ENCODE measurements around the gene CEP44.
"Not testable (repeated sequence)": the region's sequence is repeated elsewhere in the genome, so short reads cannot be mapped to it uniquely, and the experiment has no call there.

Gene CEP44

DNA sequence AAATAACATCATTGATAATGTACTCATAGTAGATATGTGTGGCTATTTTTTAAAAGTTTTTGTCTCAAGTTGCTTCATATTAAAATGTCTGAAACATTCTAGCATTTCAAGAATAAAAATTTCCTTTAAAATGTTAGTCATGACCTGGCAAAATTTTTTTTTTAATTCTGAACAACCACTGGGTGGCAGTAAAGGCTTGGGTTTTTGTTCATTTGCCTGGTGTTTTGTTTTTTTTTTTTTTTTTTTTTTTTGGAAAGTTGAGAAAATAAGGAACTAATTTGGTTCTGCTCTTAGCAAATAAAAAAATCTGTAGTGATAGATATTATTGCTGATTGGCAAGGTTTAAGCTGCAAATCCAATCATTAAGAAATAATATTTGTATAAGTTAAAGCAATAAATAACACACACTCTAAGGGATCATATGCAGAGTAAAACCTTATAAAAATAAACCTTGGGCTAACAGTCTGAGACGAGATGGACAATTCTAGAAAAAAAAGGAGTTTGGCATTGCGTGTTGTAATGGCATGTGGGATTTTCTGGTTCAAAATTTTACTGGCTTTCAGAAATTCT, 81.4 kb downstream of the CEP44 start:
- no peak for TF ChIP-seq CTCF (IDR thresholded peaks at IDR 0.05)
- Histone ChIP-seq H3K4me3 (no peak overlapping the region), H3K27ac (no peak overlapping the region)
- no peak for DNase-seq (ENCODE audit: low spot score)

GRCh38 chr4:174369985-174370384, 86.3 kb downstream of the CEP44 start:
- Histone ChIP-seq H3K4me3 (no peak overlapping the region), H3K27ac (no peak overlapping the region)
- TF ChIP-seq CTCF (IDR thresholded peaks at IDR 0.05), result no peak
- DNase-seq (ENCODE audit: low spot score), result no peak

GRCh38 chr4:174373821-174374220, 90.1 kb downstream of the CEP44 start:
- TF ChIP-seq CTCF (IDR thresholded peaks at IDR 0.05), result no peak
- Histone ChIP-seq H3K4me3 (no peak overlapping the region), H3K27ac (no peak overlapping the region)
- DNase-seq (ENCODE audit: low spot score), result no peak

GRCh38 chr4:174375422-174375821, 91.7 kb downstream of the CEP44 start:
- H3K4me3 ChIP-seq, result no peak overlapping the region
- no peak for DNase-seq (ENCODE audit: low spot score)
- H3K27ac ChIP-seq, result no peak overlapping the region
- TF ChIP-seq CTCF (IDR thresholded peaks at IDR 0.05), result no peak

DNA sequence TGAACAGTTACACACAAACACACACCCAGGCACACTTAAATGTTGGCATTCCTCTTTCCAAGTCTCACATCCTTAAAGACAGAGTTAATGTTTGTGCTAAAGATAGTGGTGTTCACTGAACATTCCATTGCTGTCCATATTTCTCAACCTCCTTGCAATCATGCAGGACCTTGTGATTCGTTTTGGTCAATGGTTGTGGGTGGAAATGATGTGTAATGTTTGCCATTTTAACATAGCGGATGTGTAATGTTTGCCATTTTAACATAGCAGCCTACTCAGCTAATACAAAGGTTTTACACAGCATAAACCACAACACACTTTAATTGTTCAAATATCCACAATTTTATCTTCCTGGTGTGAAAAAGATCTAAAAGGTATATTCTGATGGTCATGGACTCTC, 93.9 kb downstream of the CEP44 start:
- TF ChIP-seq CTCF (IDR thresholded peaks at IDR 0.05), result no peak
- Histone ChIP-seq H3K27ac (no peak overlapping the region), H3K4me3 (no peak overlapping the region)
- DNase-seq (ENCODE audit: low spot score), result no peak

DNA sequence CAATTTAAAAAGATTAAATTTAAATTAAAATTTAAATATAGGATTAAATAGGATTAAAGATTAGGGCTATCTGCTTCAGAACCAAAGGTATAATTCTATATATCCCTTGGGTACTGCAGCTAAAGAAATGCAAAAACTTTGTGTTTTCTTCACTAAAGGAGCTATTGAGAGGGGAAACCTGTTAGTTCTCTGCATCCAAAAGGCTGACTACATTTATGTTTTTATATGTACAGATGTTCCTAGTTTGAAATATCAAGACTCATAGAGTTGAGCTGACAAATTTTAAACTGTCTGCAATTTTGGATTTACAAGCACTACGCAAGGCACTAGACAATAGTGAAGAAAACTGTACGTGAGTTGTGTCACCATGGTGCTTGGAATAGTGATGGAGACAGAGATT, 95.2 kb downstream of the CEP44 start:
- DNase-seq (ENCODE audit: low spot score), result no peak
- no peak for TF ChIP-seq CTCF (IDR thresholded peaks at IDR 0.05)
- Histone ChIP-seq H3K4me3 (no peak overlapping the region), H3K27ac (no peak overlapping the region)

GRCh38 chr4:174380206-174380605, 96.5 kb downstream of the CEP44 start:
- H3K4me3 ChIP-seq; DNase-seq (ENCODE audit: low spot score); H3K27ac ChIP-seq: not testable (repeated sequence)

Measured in coronary artery (tissue), 2 donors.